HepG2 (cell line): ENCODE data around the gene RANBP3. TPM values are rescaled to one million over a fixed set of nuclear protein-coding genes. Genes with fewer than 3 reads are reported as not detected.

ENCODE experiments used
- ATAC-seq: fragments of 200-7000 bp; cut with Tn5 transposase; 3 replicates; pipeline ENCODE4 v1.9.1; 2020; ENCODE audit warnings: mild to moderate bottlenecking, moderate library complexity
- BruUV-seq: library from RNA; stranded (reverse); fragments of 400-500 nt; replicated peaks from 2 replicates; lab custom pipeline; 2021; lab: Mats Ljungman, UMichigan
- CTCF ChIA-PET: fragments of 300-600 bp; formaldehyde crosslinking; extraction: SDS; loops from one replicate; lab custom pipeline; 2021; ENCODE audit warnings: low total read pairs, inconsistent platforms, low intra/inter-chr PET ratio; lab: Yijun Ruan, JAX
- POLR2A ChIA-PET: fragments of 350-600 bp; sonication (Branson Sonifier 250); formaldehyde crosslinking; loops from one replicate; lab custom pipeline; 2020; ENCODE audit warnings: antibody characterized with exemption, inconsistent platforms; lab: Yijun Ruan, JAX
- DNase-seq: peaks from one replicate; pipeline ENCODE4 v3.0.0-alpha.2; 2015; ENCODE audit warnings: low spot score
- FAIRE-seq: peaks from 3 replicates; lab custom pipeline; 2011; peaks lifted over from hg19 to GRCh38; lab: Jason Lieb, UNC
- H2AFZ ChIP-seq: one replicate; pipeline ENCODE4 v1.6.1; 2011; ENCODE audit warnings: low read length, inconsistent platforms
- H3K27ac ChIP-seq: fragments of 300-600 bp; 3 replicates; pipeline ENCODE4 v1.8.0; 2011; ENCODE audit warnings: mixed run types, mild to moderate bottlenecking, mixed read lengths, low read length, inconsistent platforms; ENCODE audit not compliant: insufficient read depth; ENCODE audit errors: extremely low read length
- H3K27me3 ChIP-seq, 2 experiments: fragments of 200-600 bp in 1 of 2; 2 replicates in 1 of 2; 3 replicates in 1 of 2; pipeline versions ENCODE4 v1.6.0 to v1.8.0; 2011; ENCODE audit warnings: low read length in 2 of 2, mild to moderate bottlenecking in 2 of 2, moderate library complexity in 2 of 2, inconsistent platforms in 1 of 2; ENCODE audit not compliant: insufficient read depth in 2 of 2, control insufficient read depth in 1 of 2
- H3K36me3 ChIP-seq, 2 experiments: fragments of 200-600 bp in 1 of 2; replicated peaks in 1 of 2; 2 replicates in 1 of 2; 3 replicates in 1 of 2; pipeline versions ENCODE4 v1.5.1 to v1.8.0; 2011; ENCODE audit warnings: low read length in 2 of 2, inconsistent platforms in 1 of 2; ENCODE audit not compliant: insufficient read depth in 2 of 2, control insufficient read depth in 1 of 2
- H3K4me1 ChIP-seq: 2 replicates; pipeline ENCODE4 v1.5.1; 2012; ENCODE audit warnings: low read length, inconsistent platforms; ENCODE audit not compliant: insufficient read depth
- H3K4me2 ChIP-seq: 2 replicates; pipeline ENCODE4 v1.6.0; 2011; ENCODE audit warnings: low read depth, low read length, inconsistent platforms
- H3K4me3 ChIP-seq, 3 experiments: fragments of 200-600 bp in 1 of 3; sonication (generic), shearing (Covaris generic) in 1 of 3; replicated peaks in 1 of 3; 2 replicates each; pipeline ENCODE4 v1.5.1; 2011 to 2016; ENCODE audit warnings: low read length in 3 of 3, inconsistent platforms in 2 of 3, low read depth in 2 of 3, mild to moderate bottlenecking in 2 of 3, control low read depth in 1 of 3, mixed read lengths in 1 of 3; ENCODE audit not compliant: insufficient read depth in 1 of 3
- H3K79me2 ChIP-seq: one replicate; pipeline ENCODE4 v1.6.1; 2011; ENCODE audit warnings: low read length, inconsistent platforms; ENCODE audit not compliant: insufficient read depth
- H3K9ac ChIP-seq: 2 replicates; pipeline ENCODE4 v1.6.0; 2011; ENCODE audit warnings: mild to moderate bottlenecking, low read depth, low read length, inconsistent platforms; ENCODE audit not compliant: insufficient read depth
- H3K9me3 ChIP-seq: 2 replicates; pipeline ENCODE4 v1.5.1; 2012; ENCODE audit warnings: mild to moderate bottlenecking, low read length
- H4K20me1 ChIP-seq: 2 replicates; pipeline ENCODE4 v1.6.0; 2011; ENCODE audit warnings: inconsistent platforms, mild to moderate bottlenecking, low read length, moderate library complexity; ENCODE audit not compliant: insufficient read depth
- ARID2 ChIP-seq: sonication (generic); formaldehyde crosslinking; IDR thresholded peaks from 2 replicates; pipeline ENCODE4 v1.8.1; 2022; ENCODE audit warnings: mild to moderate bottlenecking, missing genetic modification reagents, borderline replicate concordance
- ARID5B ChIP-seq: IDR thresholded peaks from 2 replicates; pipeline ENCODE4 v1.4.0; 2020; ENCODE audit warnings: mild to moderate bottlenecking, missing genetic modification reagents
- ATRX ChIP-seq: sonication (generic); formaldehyde crosslinking; IDR thresholded peaks from 2 replicates; pipeline ENCODE4 v1.4.0; 2020; ENCODE audit warnings: missing genetic modification reagents, borderline replicate concordance
- ERF ChIP-seq: IDR thresholded peaks from 2 replicates; pipeline ENCODE4 v1.6.1; 2018; ENCODE audit warnings: missing biosample characterization, missing genetic modification reagents
- FOXA1 ChIP-seq, 2 experiments: fragments of 450-650 bp in 1 of 2; sonication (generic) in 1 of 2; formaldehyde crosslinking in 1 of 2; IDR thresholded peaks; 2 replicates each; pipeline versions ENCODE4 v1.4.0 to v1.6.1; 2016 to 2020; ENCODE audit warnings: missing genetic modification reagents in 1 of 2
- FOXP1 ChIP-seq, 2 experiments: fragments of 450-650 bp in 1 of 2; IDR thresholded peaks; 2 replicates each; pipeline ENCODE4 v1.6.1; 2017 to 2018; ENCODE audit warnings: antibody characterized with exemption in 1 of 2
- ISL2 ChIP-seq: sonication (generic); formaldehyde crosslinking; IDR thresholded peaks from 2 replicates; pipeline ENCODE4 v1.5.0; 2020; ENCODE audit warnings: missing genetic modification reagents
- MATR3 ChIP-seq: sonication (generic); formaldehyde crosslinking; IDR thresholded peaks from 2 replicates; pipeline ENCODE4 v1.4.0; 2020; ENCODE audit warnings: missing genetic modification reagents
- MIXL1 ChIP-seq: IDR thresholded peaks from 2 replicates; pipeline ENCODE4 v1.6.1; 2016
- SMC3 ChIP-seq: IDR thresholded peaks from 2 replicates; pipeline ENCODE4 v1.6.1; 2011; ENCODE audit warnings: low read length, improper control_type of control experiment
- SP5 ChIP-seq: IDR thresholded peaks from 2 replicates; pipeline ENCODE4 v1.6.1; 2016; ENCODE audit warnings: low read depth, borderline replicate concordance
- ZNF350 ChIP-seq: sonication (generic); formaldehyde crosslinking; IDR thresholded peaks from 2 replicates; pipeline ENCODE4 v1.4.0; 2020; ENCODE audit warnings: mild to moderate bottlenecking, low read depth, missing genetic modification reagents, borderline replicate concordance
- ZNF746 ChIP-seq: sonication (generic); formaldehyde crosslinking; IDR thresholded peaks from 2 replicates; pipeline ENCODE4 v1.8.0; 2022; ENCODE audit warnings: mild to moderate bottlenecking, missing genetic modification reagents
- ZNF83 ChIP-seq: sonication (generic); formaldehyde crosslinking; IDR thresholded peaks from 2 replicates; pipeline ENCODE4 v1.4.0; 2020; ENCODE audit warnings: missing genetic modification reagents, mild to moderate bottlenecking, borderline replicate concordance
- ZNF879 ChIP-seq: sonication (generic); formaldehyde crosslinking; IDR thresholded peaks from 2 replicates; pipeline ENCODE4 v1.8.1; 2023; ENCODE audit warnings: missing genetic modification reagents
- ZSCAN12 ChIP-seq: sonication (generic); formaldehyde crosslinking; IDR thresholded peaks from 2 replicates; pipeline ENCODE4 v1.9.0; 2021; ENCODE audit warnings: mild to moderate bottlenecking, missing genetic modification reagents
- WGBS: methylation state at CpG from one replicate; pipeline ENCODE4 v1.1.6; 2017; ENCODE audit warnings: low lambda C conversion rate; 5-methylcytosine and 5-hydroxymethylcytosine counted together
- in situ Hi-C: cut with HindIII; loops from 2 replicates; pipeline ENCODE4 v1.10.0; 2017; ENCODE audit warnings: low pct_unique_long_range_greater_than_20kb; ENCODE audit not compliant: extremely low pct_ligation_motif_present
- intact Hi-C: fragments of 100-400 bp; cut with micrococcal nuclease; formaldehyde crosslinking; loops from one replicate; pipeline ENCODE4 v1.10.0; 2022; ENCODE audit not compliant: unreplicated experiment
- polyA plus RNA-seq, 8 experiments: library from polyadenylated mRNA; depleted of rRNA in 3 of 8; stranded (reverse) in 7 of 8; unstranded in 1 of 8; fragments of >200 nt; fragmentation: Illumina TruSeq in 4 of 8; extraction: Trizol in 4 of 8; gene quantifications; 2 replicates each; pipeline versions ENCODE4 v1.2.1 to v1.2.3, GENCODE V29; 2011 to 2016; ENCODE audit warnings: low read depth in 4 of 8, missing spikeins in 1 of 8, mixed read lengths in 1 of 8; ENCODE audit not compliant: insufficient read depth in 1 of 8
- total RNA-seq, 5 experiments: library from RNA; depleted of rRNA; stranded (reverse); fragments of >200 nt; fragmentation: Illumina TruSeq; extraction: Trizol; gene quantifications; 2 replicates each; pipeline ENCODE4 v1.2.3, GENCODE V29; 2016; ENCODE audit warnings: low read depth in 1 of 5
- TF ChIP-seq, protein P1 (sequence below): sonication (generic); formaldehyde crosslinking; IDR thresholded peaks from 2 replicates; pipeline ENCODE4 v1.8.1; 2023; ENCODE audit warnings: mild to moderate bottlenecking, moderate library complexity, missing genetic modification reagents
- TF ChIP-seq, protein P2 (sequence below): sonication (generic); formaldehyde crosslinking; IDR thresholded peaks from 2 replicates; pipeline ENCODE4 v1.4.0; 2020; ENCODE audit warnings: mild to moderate bottlenecking, missing genetic modification reagents
- TF ChIP-seq, protein P3 (sequence below): sonication (generic); formaldehyde crosslinking; conservative IDR thresholded peaks from 2 replicates; pipeline ENCODE4 v1.4.0; 2020; ENCODE audit warnings: missing genetic modification reagents

Gene RANBP3
- total and polyA plus RNA-seq, 2 of the 13 experiments (the other 11 are each of a cell fraction or from before 2014, with no cell fraction given): 39.5 to 149 TPM

DNA sequence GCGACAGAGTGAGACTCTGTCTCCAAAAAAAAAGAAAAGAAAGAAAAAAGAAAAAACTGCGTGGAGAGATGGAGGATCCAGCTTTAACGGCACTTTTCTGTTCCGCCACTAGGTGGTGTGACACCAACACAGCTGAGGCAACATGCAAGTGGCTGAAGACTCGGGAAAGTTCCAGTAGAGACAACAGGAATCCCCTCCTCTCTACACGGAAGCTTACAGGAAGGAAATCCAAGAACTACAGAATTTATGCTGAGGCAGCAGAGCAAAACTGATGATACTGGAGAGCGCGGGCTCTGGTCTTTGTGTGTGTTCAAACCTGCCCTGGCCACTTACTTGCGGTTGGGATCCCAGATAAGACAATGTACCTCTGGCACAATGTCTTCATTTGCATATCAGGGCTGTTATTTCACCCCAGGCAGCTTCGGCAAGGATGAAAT, 9.9 kb downstream of the RANBP3 start:
- Histone ChIP-seq H4K20me1 (peaks cover 43% of the 10 kb centered on the region), H3K9me3 (no peaks in the 10 kb centered on the region), H3K36me3 (peaks cover 9 to 55% of the 10 kb centered on the region in 2 experiments), H3K4me2 (peak overlapping the region; percentile 62), H3K79me2 (peaks cover 100% of the 10 kb centered on the region), H2AFZ (no peak overlapping the region), H3K27me3 (no peaks in the 10 kb centered on the region), H3K4me1 (peaks cover 98% of the 10 kb centered on the region), H3K27ac (peak overlapping the region; percentile 72), H3K9ac (no peak overlapping the region), H3K4me3 (peak overlapping the region in 1 of 3 experiments; percentile 19; a peak in 1 of 6 replicates)
- 42% methylated on average over 10 of the region's 10 CpGs for WGBS
- POLR2A ChIA-PET: interaction anchor here (0.7 to 1.9 kb wide), 9 partner anchors 8 to 140 kb away, joined by 3 to 14 read pairs (median 4); partner anchors contain the start of gene RANBP3
- CTCF ChIA-PET: interaction anchor here (1.1 to 1.6 kb wide), 3 partner anchors 20 to 55 kb away, joined by 4 to 8 read pairs (median 7); no protein-coding TSS in a partner anchor
- DNase-seq (peak; percentile 64), FAIRE-seq (peak; percentile 88), ATAC-seq (peak; percentile 70)
- BruUV-seq: no TSS peak
- in situ Hi-C loops (no loop called here), intact Hi-C loops (no loop called here)
- TF ChIP-seq ARID2 (CRISPR knock-in tag) (no peak), ATRX (CRISPR knock-in tag) (no peak), ZNF746 (no peak), ERF (CRISPR knock-in tag) (0 out of 2 replicates have a peak, but pooled peaks have one; percentile 17), MATR3 (CRISPR knock-in tag) (no peak), ISL2 (CRISPR knock-in tag) (0 out of 2 replicates have a peak, but pooled peaks have one; percentile 26), ZNF83 (CRISPR knock-in tag) (no peak), ZNF879 (CRISPR knock-in tag) (no peak), FOXA1 (IDR thresholded peaks at IDR 0.05) (no peak), FOXA1 (CRISPR knock-in tag; IDR thresholded peaks at IDR 0.05) (peak; percentile 66), ZSCAN12 (CRISPR knock-in tag) (no peak), SP5 (CRISPR knock-in tag) (no peak), ARID5B (CRISPR knock-in tag) (peak; percentile 26; the same call in 1 of the 2 replicates), FOXP1 (IDR thresholded peaks at IDR 0.05) (no peak), FOXP1 (CRISPR knock-in tag; IDR thresholded peaks at IDR 0.05) (no peak), MIXL1 (CRISPR knock-in tag) (no peak), SMC3 (peak; percentile 69; the same call in 1 of the 2 replicates), ZNF350 (CRISPR knock-in tag) (no peak)
- TF ChIP-seq, protein P1, sequence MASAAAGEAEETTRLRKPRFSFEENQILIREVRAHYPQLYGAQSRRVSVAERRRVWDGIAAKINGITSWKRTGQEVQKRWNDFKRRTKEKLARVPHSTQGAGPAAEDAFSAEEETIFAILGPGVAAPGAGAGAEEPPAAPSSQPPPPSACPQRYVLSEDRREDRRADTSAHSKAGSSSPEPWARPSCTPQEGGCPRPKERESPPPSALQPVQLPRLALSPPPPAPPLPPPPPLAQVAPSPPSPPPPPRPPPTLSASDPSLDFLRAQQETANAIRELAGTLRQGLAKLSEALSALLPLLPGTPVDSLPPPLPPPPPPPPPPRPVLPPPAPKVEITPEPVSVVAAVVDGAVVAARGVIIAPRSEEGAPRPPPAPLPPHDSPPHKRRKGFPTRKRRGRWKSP (CRISPR knock-in tag): no peak
- TF ChIP-seq, protein P2, sequence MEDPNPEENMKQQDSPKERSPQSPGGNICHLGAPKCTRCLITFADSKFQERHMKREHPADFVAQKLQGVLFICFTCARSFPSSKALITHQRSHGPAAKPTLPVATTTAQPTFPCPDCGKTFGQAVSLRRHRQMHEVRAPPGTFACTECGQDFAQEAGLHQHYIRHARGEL (CRISPR knock-in tag): no peak
- TF ChIP-seq, protein P3, sequence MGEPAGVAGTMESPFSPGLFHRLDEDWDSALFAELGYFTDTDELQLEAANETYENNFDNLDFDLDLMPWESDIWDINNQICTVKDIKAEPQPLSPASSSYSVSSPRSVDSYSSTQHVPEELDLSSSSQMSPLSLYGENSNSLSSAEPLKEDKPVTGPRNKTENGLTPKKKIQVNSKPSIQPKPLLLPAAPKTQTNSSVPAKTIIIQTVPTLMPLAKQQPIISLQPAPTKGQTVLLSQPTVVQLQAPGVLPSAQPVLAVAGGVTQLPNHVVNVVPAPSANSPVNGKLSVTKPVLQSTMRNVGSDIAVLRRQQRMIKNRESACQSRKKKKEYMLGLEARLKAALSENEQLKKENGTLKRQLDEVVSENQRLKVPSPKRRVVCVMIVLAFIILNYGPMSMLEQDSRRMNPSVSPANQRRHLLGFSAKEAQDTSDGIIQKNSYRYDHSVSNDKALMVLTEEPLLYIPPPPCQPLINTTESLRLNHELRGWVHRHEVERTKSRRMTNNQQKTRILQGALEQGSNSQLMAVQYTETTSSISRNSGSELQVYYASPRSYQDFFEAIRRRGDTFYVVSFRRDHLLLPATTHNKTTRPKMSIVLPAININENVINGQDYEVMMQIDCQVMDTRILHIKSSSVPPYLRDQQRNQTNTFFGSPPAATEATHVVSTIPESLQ (CRISPR knock-in tag): no peak
